Measurements from ENCODE around the gene RABGAP1.

RABGAP1 gene

DNA sequence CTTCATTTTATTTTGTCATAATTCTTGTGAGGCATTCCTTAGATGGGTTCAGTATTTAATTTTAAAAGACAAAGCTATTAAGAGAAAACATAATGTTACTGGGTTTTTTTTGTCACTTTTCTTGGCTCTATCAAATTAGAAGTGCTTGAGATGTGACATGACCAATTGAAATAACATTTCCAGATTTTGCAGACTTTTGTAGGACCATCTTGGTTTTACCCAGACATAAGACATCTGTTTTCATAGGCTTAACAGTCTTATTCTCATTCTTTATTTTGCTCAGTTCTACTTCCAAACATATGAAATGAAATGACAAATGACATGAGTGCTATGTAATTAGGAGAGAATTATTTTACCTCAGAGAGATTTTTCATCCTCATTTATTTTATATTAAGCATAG, 112.2 kb downstream of the RABGAP1 start:
- H3K4me3 ChIP-seq (ENCODE audit: low read length) = no peak overlapping the region
- no peak for DNase-seq (ENCODE audit: low read depth)
- TF ChIP-seq, protein P1, sequence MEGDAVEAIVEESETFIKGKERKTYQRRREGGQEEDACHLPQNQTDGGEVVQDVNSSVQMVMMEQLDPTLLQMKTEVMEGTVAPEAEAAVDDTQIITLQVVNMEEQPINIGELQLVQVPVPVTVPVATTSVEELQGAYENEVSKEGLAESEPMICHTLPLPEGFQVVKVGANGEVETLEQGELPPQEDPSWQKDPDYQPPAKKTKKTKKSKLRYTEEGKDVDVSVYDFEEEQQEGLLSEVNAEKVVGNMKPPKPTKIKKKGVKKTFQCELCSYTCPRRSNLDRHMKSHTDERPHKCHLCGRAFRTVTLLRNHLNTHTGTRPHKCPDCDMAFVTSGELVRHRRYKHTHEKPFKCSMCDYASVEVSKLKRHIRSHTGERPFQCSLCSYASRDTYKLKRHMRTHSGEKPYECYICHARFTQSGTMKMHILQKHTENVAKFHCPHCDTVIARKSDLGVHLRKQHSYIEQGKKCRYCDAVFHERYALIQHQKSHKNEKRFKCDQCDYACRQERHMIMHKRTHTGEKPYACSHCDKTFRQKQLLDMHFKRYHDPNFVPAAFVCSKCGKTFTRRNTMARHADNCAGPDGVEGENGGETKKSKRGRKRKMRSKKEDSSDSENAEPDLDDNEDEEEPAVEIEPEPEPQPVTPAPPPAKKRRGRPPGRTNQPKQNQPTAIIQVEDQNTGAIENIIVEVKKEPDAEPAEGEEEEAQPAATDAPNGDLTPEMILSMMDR (IDR thresholded peaks at IDR 0.05; ENCODE audit: insufficient read depth, low read depth, low read length, missing control alignments) = no peak

DNA sequence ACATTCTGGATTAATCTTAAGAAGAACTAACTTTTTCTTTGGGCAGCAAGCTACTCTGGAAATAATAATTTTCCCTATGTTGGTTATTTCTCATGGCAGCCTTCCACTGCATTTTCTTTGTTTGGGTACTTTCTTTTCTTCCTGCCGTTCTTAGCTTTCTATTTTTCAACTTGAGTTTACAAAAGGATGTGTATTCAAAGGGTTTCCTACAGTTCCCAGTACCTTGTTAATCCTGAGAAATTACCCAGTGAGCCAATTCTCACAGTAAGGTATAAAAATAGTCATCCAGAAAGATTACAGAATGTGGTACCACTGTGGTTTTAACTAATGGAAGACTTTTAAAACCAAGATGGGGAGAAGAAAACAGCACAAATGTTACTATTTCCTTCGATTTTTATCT, 112.9 kb downstream of the RABGAP1 start:
- DNase-seq (ENCODE audit: low read depth) = no peak

DNA sequence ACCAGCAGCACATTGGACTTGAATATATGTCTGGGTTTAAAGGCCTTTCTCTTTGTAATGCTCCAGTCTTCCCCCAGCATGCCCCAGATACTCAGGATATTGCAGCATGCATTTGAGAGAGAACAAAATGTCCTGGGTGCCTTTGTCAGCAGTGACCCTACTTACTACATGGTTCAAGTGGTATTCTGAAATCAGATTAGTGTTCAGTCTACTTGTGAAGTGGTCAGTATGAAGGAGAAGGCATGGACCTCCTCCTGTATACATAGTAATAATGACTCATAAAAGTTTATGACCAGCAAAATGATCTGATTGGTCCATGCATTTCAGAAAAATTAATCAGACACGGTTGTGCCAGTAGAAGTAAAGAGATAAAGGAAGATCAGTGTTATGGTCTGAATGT, 118.0 kb downstream of the RABGAP1 start:
- TF ChIP-seq, protein P1 (IDR thresholded peaks at IDR 0.05; ENCODE audit: insufficient read depth, low read depth, low read length, missing control alignments) = no peak
- H3K4me3 ChIP-seq (ENCODE audit: low read length) = no peak overlapping the region
- peak; percentile 11 for DNase-seq (ENCODE audit: low read depth)

More for the DNA sequence above, 112.9 kb downstream of the RABGAP1 start:
- TF ChIP-seq, protein P1 (IDR thresholded peaks at IDR 0.05; ENCODE audit: insufficient read depth, low read depth, low read length, missing control alignments) = no peak
- no peak overlapping the region for H3K4me3 ChIP-seq (ENCODE audit: low read length)

DNA sequence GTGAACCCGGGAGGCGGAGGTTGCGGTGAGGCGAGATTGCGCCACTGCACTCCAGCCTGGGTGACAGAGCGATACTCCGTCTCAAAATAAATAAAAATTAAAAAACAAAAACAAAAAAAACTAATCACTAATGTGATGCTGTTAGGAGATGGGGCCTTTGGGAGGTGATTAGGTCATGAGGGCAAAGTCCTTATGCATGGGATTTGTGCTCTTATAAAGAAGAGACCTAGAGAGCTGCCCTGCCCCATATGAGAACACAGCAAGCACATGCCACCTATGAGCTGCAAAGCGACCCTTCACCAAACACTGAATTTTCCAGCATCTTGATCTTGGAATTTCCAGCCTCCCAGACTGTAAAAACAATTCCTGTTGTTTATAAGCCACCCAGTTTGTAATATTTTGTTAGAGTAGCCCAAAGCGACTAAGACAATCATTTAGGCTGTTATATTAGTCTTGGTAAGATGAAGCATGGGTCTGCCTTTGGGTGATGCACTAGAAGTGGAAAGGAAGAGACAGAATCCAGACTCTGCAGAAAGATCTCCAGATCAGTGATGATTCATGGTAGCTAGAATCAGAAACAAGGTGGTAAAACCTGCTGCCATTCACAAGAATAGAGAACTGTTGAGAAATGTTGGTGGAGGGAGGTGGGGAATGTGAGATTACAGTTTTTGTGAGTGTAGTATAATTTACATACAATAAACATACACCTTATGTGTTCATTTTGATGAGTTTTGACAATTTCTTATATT, 118.8 kb downstream of the RABGAP1 start:
- DNase-seq (ENCODE audit: low read depth) = peak; percentile 53
- TF ChIP-seq, protein P1 (IDR thresholded peaks at IDR 0.05; ENCODE audit: insufficient read depth, low read depth, low read length, missing control alignments) = no peak
- H3K4me3 ChIP-seq (ENCODE audit: low read length) = no peak overlapping the region

DNA sequence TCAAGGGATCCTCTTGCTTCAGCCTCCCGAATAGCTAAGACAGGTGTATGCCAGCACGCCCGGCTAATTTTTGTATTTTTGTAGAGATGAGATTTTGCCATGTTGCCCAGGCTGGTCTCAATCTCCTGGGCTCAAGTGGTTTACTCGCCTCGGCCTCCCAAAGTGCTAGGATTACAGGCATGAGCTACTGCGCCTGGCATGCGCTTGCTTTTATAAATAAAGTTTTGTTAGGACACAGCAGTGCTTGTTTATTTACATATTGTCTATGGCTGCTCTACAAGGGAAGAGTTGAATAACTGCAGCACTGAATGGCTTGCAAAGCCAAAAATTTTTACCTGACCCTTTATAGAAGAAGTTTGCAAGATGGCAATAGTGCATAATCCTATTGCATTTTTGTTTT, 120.4 kb downstream of the RABGAP1 start:
- TF ChIP-seq, protein P1 (IDR thresholded peaks at IDR 0.05; ENCODE audit: insufficient read depth, low read depth, low read length, missing control alignments) = no peak
- DNase-seq (ENCODE audit: low read depth) = no peak
- H3K4me3 ChIP-seq (ENCODE audit: low read length) = no peak overlapping the region

DNA sequence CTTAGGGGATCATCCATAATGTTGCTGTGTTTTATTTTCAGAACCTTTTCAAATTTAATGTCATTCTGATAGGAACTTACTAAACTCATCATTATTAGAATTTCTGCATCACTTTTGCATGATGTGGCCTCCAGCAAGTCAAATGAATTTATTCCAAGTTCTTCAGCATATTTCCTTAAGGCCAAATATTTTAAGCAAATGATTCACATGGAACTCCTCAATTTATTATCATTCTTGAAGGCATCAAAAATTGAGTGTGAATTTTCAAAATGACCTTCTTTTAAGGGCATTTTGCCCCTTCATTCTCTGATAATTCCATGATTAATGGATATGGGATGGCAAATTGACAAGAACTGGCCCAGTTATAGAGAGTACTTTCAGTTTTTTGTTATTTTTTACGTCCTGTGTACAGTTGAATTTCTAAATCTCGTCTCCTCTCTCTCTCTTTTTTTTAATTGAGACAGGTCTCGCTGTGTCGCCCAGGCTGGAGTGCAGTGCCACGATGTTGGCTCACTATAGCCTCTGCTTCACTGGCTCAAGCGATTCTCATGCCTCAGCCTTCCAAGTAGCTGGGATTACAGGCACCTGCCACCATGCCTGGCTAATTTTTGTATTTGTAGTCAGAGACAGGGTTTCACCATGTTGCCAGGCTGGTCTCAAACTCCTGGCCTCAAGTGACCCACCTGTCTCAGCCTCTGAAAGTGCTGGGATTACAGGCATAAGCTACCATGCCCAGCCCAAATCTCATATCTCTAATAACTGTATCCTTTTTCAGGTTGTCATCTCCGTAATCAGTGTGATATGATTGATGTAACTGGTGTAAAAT, 121.7 kb downstream of the RABGAP1 start:
- H3K4me3 ChIP-seq (ENCODE audit: low read length) = no peak overlapping the region
- no peak for DNase-seq (ENCODE audit: low read depth)
- TF ChIP-seq, protein P1 (IDR thresholded peaks at IDR 0.05; ENCODE audit: insufficient read depth, low read depth, low read length, missing control alignments) = no peak

Data from epithelial cell of esophagus (primary cell).